GM10248 (cell line): ENCODE measurements around the gene TMEM40.
"Not testable (repeated sequence)": the region's sequence is repeated elsewhere in the genome, so short reads cannot be mapped to it uniquely, and the experiment has no call there.

Source experiments
- CTCF ChIA-PET: fragments of 300-600 bp; sonication (Branson Sonifier 250); formaldehyde crosslinking; extraction: SDS; loops from one replicate; lab custom pipeline; 2021; ENCODE audit warnings: antibody characterized with exemption; lab: Yijun Ruan, JAX
- POLR2A ChIA-PET: fragments of 350-650 bp; sonication (Branson Sonifier 250); formaldehyde crosslinking; extraction: SDS; loops from one replicate; lab custom pipeline; 2020; ENCODE audit warnings: antibody characterized with exemption; lab: Yijun Ruan, JAX
- DNase-seq: peaks from one replicate; pipeline ENCODE4 v3.0.0; 2012; ENCODE audit errors: extremely low spot score
- TF ChIP-seq, protein P1 (sequence below): IDR thresholded peaks from 2 replicates; pipeline ENCODE4 v1.5.1; 2012; ENCODE audit warnings: mild to moderate bottlenecking, low read depth; ENCODE audit errors: extremely low read depth, missing control alignments, control extremely low read depth

TMEM40 gene

DNA sequence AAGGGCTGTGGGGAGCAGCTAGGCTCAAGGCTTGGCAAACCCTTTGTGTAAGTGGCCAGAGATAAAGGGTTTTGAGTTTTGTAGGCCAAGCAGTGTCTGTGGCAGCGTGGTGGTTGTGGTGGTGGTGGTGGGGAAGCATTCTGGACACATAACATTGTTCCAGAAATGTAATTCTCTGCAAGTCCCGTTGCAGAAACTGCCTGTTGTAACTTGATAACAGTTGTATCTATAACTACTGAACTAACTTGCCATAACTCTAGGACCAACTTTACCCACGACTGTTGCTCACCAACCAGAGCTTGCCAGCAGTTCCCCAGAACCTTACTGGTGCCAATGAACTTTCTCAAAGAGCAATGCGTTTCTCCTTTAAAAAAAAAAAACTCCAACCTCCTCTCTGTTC lies 18.1 kb upstream of the TMEM40 start:
- no peak for DNase-seq
- TF ChIP-seq, protein P1, sequence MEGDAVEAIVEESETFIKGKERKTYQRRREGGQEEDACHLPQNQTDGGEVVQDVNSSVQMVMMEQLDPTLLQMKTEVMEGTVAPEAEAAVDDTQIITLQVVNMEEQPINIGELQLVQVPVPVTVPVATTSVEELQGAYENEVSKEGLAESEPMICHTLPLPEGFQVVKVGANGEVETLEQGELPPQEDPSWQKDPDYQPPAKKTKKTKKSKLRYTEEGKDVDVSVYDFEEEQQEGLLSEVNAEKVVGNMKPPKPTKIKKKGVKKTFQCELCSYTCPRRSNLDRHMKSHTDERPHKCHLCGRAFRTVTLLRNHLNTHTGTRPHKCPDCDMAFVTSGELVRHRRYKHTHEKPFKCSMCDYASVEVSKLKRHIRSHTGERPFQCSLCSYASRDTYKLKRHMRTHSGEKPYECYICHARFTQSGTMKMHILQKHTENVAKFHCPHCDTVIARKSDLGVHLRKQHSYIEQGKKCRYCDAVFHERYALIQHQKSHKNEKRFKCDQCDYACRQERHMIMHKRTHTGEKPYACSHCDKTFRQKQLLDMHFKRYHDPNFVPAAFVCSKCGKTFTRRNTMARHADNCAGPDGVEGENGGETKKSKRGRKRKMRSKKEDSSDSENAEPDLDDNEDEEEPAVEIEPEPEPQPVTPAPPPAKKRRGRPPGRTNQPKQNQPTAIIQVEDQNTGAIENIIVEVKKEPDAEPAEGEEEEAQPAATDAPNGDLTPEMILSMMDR = no peak
- ChIA-PET POLR2A (no interaction called here), CTCF (interaction anchor here (2.5 kb wide), 1 partner anchor 10 kb away, joined by 8 read pairs; no protein-coding TSS in a partner anchor)

DNA sequence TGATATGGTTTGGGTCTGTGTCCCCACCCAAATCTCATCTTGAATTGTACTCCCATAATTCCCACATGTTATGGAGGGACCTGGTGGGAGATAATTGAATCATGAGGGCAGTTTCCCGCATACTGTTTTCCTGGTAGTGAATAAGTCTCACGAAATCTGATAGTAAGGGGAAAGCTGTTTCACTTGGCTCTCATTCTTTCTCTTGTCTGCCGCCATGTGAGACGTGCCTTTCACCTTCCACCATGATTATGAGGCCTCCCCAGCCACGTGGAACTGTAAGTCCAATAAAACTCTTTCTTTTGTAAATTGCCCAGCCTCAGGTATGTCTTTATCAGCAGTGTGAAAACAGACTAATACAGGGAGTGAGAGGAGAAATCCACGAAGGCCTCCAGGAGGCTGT lies 16.9 kb upstream of the TMEM40 start:
- CTCF ChIA-PET = interaction anchor here (1.8 kb wide), 1 partner anchor 8 kb away, joined by 6 read pairs; no protein-coding TSS in a partner anchor
- POLR2A ChIA-PET = not testable (repeated sequence)

DNA sequence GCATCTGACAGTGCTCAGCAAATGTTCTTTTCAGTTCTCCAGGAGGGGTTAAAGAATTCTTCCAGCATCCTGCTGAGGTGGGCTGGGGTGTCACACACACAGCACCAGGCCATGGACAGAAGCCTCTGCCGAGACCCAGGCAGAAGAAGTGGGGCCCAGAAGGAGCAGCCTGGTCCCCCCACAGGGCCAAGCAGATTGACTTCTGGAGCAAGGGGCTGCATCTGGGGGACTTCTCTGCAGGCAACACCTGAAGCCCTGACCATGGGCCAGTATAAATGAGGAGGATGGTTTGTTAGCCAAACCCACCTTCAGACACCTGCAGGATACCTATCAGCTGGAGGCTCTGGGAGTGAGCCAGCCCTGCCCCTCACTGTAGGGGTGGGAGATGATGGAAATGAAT lies 16.2 kb upstream of the TMEM40 start:
- CTCF ChIA-PET = interaction anchor here (1.5 to 1.8 kb wide), 5 partner anchors 8 to 70 kb away, joined by 3 to 12 read pairs (median 6); no protein-coding TSS in a partner anchor
- POLR2A ChIA-PET = no interaction called here
- DNase-seq = no peak
- TF ChIP-seq, protein P1 = no peak

More for the DNA sequence above, 16.9 kb upstream of the TMEM40 start:
- DNase-seq = not testable (repeated sequence)

DNA sequence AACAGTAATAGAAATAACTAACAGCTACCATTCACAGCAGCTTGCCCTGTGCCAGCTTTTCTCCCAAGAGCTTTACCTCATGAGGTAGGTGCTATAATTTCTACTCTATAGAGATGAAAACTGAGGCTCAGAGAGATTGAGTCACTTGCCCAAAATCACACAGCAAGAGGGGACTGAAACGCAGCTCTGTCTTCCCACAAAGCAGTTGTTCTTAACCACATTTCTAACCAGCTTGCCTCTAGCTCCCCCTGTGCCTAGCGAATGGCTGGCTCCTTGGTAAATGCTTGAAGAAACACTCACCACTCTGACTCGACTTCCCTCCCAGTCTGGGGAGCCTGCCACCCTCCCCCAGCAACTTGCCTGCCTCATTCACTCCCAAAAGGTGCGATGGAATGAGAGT lies 15.6 kb upstream of the TMEM40 start:
- ChIA-PET CTCF (interaction anchor here (0.9 to 1.8 kb wide), 7 partner anchors 9 to 93 kb away, joined by 3 to 12 read pairs (median 4); partner anchors contain the start of gene RPL32), POLR2A (no interaction called here)
- TF ChIP-seq, protein P1 = no peak
- DNase-seq = no peak

DNA sequence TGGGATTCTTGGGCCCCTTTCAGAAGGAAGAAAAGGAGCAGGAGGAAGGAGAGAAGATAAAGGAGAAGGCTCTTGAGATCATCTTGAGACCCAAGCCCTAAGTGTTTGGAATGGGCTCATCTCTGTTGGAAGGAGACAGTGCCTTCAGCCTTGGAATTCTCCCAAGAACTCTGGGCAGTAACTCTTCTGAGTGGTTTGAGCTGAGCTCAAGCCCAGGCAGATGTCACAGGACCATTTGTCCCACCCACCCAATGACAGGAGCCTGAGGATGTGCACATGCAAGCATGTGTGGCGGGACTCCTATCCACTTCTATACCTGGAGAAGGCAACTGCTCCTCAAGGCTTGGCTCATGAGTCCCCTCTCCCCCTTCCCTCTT lies 14.6 kb upstream of the TMEM40 start:
- ChIA-PET CTCF (interaction anchor here (0.9 to 1.8 kb wide), 5 partner anchors 11 to 94 kb away, joined by 3 to 12 read pairs (median 4); partner anchors contain the start of gene RPL32), POLR2A (no interaction called here)

DNA sequence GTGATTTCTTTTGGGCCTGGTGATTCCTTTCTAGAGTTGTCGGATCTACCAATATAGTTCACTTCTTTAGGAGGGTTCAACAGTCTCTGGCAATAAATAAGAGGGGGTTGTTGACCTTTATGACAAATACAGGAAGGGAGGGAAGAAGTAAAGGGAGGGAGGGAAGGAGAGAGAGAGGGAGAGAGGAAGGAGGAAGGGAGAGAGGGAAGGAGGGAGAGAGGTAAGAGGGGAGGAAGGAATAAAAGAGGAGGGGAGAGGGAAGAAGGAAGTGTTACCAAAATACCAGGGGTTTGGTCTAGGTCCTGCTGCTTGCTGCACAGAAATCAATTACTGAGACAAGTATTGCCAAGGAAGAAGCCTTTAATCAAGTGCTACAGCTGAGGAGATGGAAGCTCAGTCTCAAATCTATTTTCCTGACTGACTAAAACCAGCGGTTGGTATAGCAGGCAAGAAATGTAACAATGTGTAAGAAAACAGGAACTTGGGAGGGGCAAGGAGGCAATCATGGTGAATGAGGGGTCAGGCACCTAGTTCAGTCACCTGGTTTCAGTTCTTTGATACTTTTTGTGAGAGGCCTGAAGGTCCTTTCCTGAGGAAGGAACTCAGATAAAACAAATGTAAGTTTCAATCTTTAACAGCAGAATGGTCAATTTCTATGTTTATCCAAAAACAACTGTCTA lies 14.1 kb upstream of the TMEM40 start:
- DNase-seq = no peak
- TF ChIP-seq, protein P1 = no peak
- CTCF ChIA-PET = interaction anchor here (1.8 kb wide), 1 partner anchor 14 kb away, joined by 12 read pairs; no protein-coding TSS in a partner anchor
- POLR2A ChIA-PET = no interaction called here

More for the DNA sequence above, 14.6 kb upstream of the TMEM40 start:
- DNase-seq = no peak
- TF ChIP-seq, protein P1 = no peak

DNA sequence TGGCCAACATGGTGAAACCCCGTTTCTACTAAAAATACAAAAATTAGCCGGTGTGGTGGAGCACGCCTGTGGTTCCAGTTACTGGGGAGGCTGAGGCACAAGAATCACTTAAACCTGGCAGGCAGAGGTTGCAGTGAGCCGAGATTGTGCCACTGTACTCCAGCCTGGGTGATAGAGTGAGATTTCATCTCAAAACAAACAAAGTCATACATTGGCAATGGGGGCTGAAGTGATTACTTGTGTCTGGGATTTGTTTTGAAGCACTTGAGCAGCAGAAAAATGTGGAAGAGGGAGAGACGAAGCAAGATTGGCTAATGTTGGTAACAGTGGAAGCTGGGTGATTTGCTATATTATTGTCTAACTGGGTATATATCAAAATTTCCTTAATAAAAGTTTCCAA lies 13.4 kb upstream of the TMEM40 start:
- DNase-seq = no peak
- ChIA-PET CTCF (no interaction called here), POLR2A (no interaction called here)
- TF ChIP-seq, protein P1 = no peak
